ENCODE data around the gene RBFOX2.
"Not testable (repeated sequence)": the region's sequence is repeated elsewhere in the genome, so short reads cannot be mapped to it uniquely, and the experiment has no call there.

DNA sequence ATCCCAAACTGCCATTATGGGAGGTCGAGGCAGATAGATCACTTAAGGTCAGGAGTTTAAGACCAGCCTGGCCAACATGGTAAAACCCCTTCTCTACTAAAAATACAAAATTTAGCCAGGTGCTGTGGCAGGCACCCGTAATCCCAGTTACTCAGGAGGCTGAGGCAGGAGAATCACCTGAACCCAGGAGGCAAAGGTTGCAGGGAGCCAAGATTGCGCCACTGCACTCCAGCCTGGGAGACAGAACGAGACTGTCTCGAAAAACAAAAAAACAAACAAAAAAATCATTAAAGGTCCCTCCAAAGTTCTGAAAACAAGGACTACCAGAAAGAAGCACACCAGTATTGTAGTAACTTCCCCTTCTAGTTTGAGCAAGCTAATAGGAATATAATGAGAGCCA lies 34.9 kb downstream of the RBFOX2 start:
- TF ChIP-seq, protein P1, sequence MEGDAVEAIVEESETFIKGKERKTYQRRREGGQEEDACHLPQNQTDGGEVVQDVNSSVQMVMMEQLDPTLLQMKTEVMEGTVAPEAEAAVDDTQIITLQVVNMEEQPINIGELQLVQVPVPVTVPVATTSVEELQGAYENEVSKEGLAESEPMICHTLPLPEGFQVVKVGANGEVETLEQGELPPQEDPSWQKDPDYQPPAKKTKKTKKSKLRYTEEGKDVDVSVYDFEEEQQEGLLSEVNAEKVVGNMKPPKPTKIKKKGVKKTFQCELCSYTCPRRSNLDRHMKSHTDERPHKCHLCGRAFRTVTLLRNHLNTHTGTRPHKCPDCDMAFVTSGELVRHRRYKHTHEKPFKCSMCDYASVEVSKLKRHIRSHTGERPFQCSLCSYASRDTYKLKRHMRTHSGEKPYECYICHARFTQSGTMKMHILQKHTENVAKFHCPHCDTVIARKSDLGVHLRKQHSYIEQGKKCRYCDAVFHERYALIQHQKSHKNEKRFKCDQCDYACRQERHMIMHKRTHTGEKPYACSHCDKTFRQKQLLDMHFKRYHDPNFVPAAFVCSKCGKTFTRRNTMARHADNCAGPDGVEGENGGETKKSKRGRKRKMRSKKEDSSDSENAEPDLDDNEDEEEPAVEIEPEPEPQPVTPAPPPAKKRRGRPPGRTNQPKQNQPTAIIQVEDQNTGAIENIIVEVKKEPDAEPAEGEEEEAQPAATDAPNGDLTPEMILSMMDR (IDR thresholded peaks at IDR 0.05) = not testable (repeated sequence)
- TF ChIP-seq MXI1 (IDR thresholded peaks at IDR 0.05; ENCODE audit: low read depth, low read length); CHD2 (IDR thresholded peaks at IDR 0.05; ENCODE audit: low read length, partially characterized antibody); TEAD4 (IDR thresholded peaks at IDR 0.05; ENCODE audit: borderline replicate concordance, insufficient read depth); FOXM1 (IDR thresholded peaks at IDR 0.05; ENCODE audit: low read depth); NRF1 (IDR thresholded peaks at IDR 0.05; ENCODE audit: low read depth, low read length); EP300 (IDR thresholded peaks at IDR 0.05; ENCODE audit: borderline replicate concordance in 1 of 2, low read depth in 1 of 2, low read length in 1 of 2); GATA2 (CRISPR knock-in tag; IDR thresholded peaks at IDR 0.05); EZH2phosphoT487 (IDR thresholded peaks at IDR 0.05; ENCODE audit: borderline replicate concordance, low read depth); MEF2A (IDR thresholded peaks at IDR 0.05; ENCODE audit: borderline replicate concordance, low read depth); RCOR1 (IDR thresholded peaks at IDR 0.05; ENCODE audit: low read length); RFX5 (IDR thresholded peaks at IDR 0.05; ENCODE audit: low read length): not testable (repeated sequence)
- TF ChIP-seq, protein P2, sequence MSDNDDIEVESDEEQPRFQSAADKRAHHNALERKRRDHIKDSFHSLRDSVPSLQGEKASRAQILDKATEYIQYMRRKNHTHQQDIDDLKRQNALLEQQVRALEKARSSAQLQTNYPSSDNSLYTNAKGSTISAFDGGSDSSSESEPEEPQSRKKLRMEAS (IDR thresholded peaks at IDR 0.05; ENCODE audit: low read depth) = not testable (repeated sequence)
